ENCODE measurements around the gene BCDIN3D. TPM values are rescaled to one million over a fixed set of nuclear protein-coding genes. Genes with fewer than 3 reads are reported as not detected.

Gene BCDIN3D
- total and polyA plus RNA-seq, 9 of the 15 experiments (the other 6 are each of a cell fraction or from before 2014, with no cell fraction given), result 3.7 to 6.9 (median 5.6) TPM

- Histone ChIP-seq H3K4me3 (no peak overlapping the region), H3K4me1 (replicated peaks in 1 of 2; ENCODE audit: control insufficient read depth in 2 of 2, insufficient read depth in 2 of 2, low read length in 2 of 2) (peaks cover 35 to 40% of the 10 kb centered on the region in 2 experiments), H3K9ac (ENCODE audit: insufficient read depth in 1 of 2, low read depth in 2 of 2, low read length in 2 of 2) (no peak overlapping the region; a peak in 1 of 4 replicates), H2AFZ (ENCODE audit: low read depth, low read length) (no peak overlapping the region; the same call in 1 of the 2 replicates), H3K36me3 (ENCODE audit: control insufficient read depth, insufficient read depth, low read length) (no peaks in the 10 kb centered on the region), H3K9me1 (ENCODE audit: control insufficient read depth, insufficient read depth, low read length) (no peaks in the 10 kb centered on the region), H3K27me3 (ENCODE audit: control insufficient read depth in 2 of 2, insufficient read depth in 2 of 2, low read length in 2 of 2) (peaks cover 4 to 19% of the 10 kb centered on the region in 2 experiments; a peak in 2 of 5 replicates), H3K9me3 (replicated peaks; ENCODE audit: control insufficient read depth, insufficient read depth, low read depth, low read length) (no peaks in the 10 kb centered on the region), H4K20me1 (replicated peaks; ENCODE audit: control insufficient read depth, insufficient read depth, low read length) (no peaks in the 10 kb centered on the region), H3K79me2 (ENCODE audit: control insufficient read depth, insufficient read depth, low read length) (no peaks in the 10 kb centered on the region), H3K4me2 (ENCODE audit: insufficient read depth, low read length) (no peak overlapping the region), H3K27ac (ENCODE audit: extremely low read depth, low read depth, low read length) (no peak overlapping the region)
- 56% methylated on average over 11 of the region's 11 CpGs for WGBS (ENCODE audit: insufficient coverage, low coverage, missing lambda C conversion rate)
- in situ Hi-C loops (cut with MboI), result loop anchor here (5.0 kb wide), 2 partner anchors 95 to 200 kb away; partner anchors contain the start of gene AQP5
- TF ChIP-seq ZNF184 (CRISPR knock-in tag; IDR thresholded peaks at IDR 0.05), result no peak
- no peak for TF ChIP-seq TAL1 (IDR thresholded peaks at IDR 0.05)
- TF ChIP-seq HNRNPL (IDR thresholded peaks at IDR 0.05; ENCODE audit: low read depth, low read length), result no peak
- 0 out of 2 replicates have a peak, but pooled peaks have one; percentile 0 for TF ChIP-seq ZBTB7A (IDR thresholded peaks at IDR 0.05; ENCODE audit: borderline replicate concordance, control insufficient read depth, low read depth, low read length)
- TF ChIP-seq CEBPB (tag; IDR thresholded peaks at IDR 0.05), result no peak
- 0 out of 2 replicates have a peak, but pooled peaks have one; percentile 9 for TF ChIP-seq ZEB2 (IDR thresholded peaks at IDR 0.05)
- no peak for TF ChIP-seq ZNF239 (CRISPR knock-in tag; IDR thresholded peaks at IDR 0.05)
- TF ChIP-seq NFIC (IDR thresholded peaks at IDR 0.05), result 0 out of 2 replicates have a peak, but pooled peaks have one; percentile 15
- TF ChIP-seq MTF1 (CRISPR knock-in tag; IDR thresholded peaks at IDR 0.05; ENCODE audit: borderline replicate concordance), result no peak
- no peak for TF ChIP-seq YY1 (IDR thresholded peaks at IDR 0.05; ENCODE audit: borderline replicate concordance in 1 of 3, control insufficient read depth in 1 of 3, extremely low read depth in 1 of 3, insufficient read depth in 3 of 3, insufficient read length in 1 of 3, insufficient replicate concordance in 2 of 3, low read depth in 1 of 3, low read length in 2 of 3)
- no peak for TF ChIP-seq ZSCAN32 (CRISPR knock-in tag; IDR thresholded peaks at IDR 0.05)
- no peak for TF ChIP-seq PHB2 (IDR thresholded peaks at IDR 0.05; ENCODE audit: low read depth)
- no peak for TF ChIP-seq KHSRP (IDR thresholded peaks at IDR 0.05)
- TF ChIP-seq ZNF512 (tag; IDR thresholded peaks at IDR 0.05), result no peak
- no peak for TF ChIP-seq FOXK1 (CRISPR knock-in tag; IDR thresholded peaks at IDR 0.05; ENCODE audit: borderline replicate concordance)
- no peak for TF ChIP-seq TFE3 (CRISPR knock-in tag; IDR thresholded peaks at IDR 0.05)
- intact Hi-C loops (cut with micrococcal nuclease), result loop anchor here (1.0 to 5.0 kb wide), 4 partner anchors 45 to 185 kb away; no protein-coding TSS in a partner anchor
- no peak for DNase-seq (ENCODE audit: extremely low read depth in 1 of 4, low spot score in 3 of 4)
- BruUV-seq (replicated peaks), result no TSS peak
- no peak for FAIRE-seq
- ATAC-seq, result no peak
- POLR2A ChIA-PET, result interaction anchor here (0.6 to 0.7 kb wide), 3 partner anchors 8 to 79 kb away, joined by 3 to 4 read pairs (median 3); no protein-coding TSS in a partner anchor
- CTCF ChIA-PET (ENCODE audit: low intra/inter-chr PET ratio), result interaction anchor here (0.7 to 1.0 kb wide), 4 partner anchors 27 to 203 kb away, joined by 3 to 7 read pairs (median 3); no protein-coding TSS in a partner anchor
These were observed 24.9 kb upstream of the BCDIN3D start for GRCh38 chr12:49867570-49868341.
